IPS DF 4.7 (cell line): ENCODE results near the gene NSL1.
"Not testable (repeated sequence)": the region's sequence is repeated elsewhere in the genome, so short reads cannot be mapped to it uniquely, and the experiment has no call there.

Experiments used
- DNase-seq: peaks from one replicate; pipeline ENCODE4 v3.0.0-alpha.2; 2013; ENCODE audit warnings: low spot score; ENCODE audit errors: extremely low read depth

The NSL1 gene

GRCh38 chr1:212791676-212792395, at the start of gene NSL1, which contains the start of gene TATDN3:
Gene NSL1, minus strand, starts transcription at chr1:212791777. Its CDS starts 14 bp downstream, at chr1:212791763.
Gene TATDN3, plus strand, starts transcription at chr1:212791894. Its CDS starts 28 bp downstream, at chr1:212791922.
- DNase-seq: peak; percentile 87

- DNase-seq: no peak
These were observed 46.6 kb upstream of the NSL1 start for GRCh38 chr1:212838145-212838544.

DNA sequence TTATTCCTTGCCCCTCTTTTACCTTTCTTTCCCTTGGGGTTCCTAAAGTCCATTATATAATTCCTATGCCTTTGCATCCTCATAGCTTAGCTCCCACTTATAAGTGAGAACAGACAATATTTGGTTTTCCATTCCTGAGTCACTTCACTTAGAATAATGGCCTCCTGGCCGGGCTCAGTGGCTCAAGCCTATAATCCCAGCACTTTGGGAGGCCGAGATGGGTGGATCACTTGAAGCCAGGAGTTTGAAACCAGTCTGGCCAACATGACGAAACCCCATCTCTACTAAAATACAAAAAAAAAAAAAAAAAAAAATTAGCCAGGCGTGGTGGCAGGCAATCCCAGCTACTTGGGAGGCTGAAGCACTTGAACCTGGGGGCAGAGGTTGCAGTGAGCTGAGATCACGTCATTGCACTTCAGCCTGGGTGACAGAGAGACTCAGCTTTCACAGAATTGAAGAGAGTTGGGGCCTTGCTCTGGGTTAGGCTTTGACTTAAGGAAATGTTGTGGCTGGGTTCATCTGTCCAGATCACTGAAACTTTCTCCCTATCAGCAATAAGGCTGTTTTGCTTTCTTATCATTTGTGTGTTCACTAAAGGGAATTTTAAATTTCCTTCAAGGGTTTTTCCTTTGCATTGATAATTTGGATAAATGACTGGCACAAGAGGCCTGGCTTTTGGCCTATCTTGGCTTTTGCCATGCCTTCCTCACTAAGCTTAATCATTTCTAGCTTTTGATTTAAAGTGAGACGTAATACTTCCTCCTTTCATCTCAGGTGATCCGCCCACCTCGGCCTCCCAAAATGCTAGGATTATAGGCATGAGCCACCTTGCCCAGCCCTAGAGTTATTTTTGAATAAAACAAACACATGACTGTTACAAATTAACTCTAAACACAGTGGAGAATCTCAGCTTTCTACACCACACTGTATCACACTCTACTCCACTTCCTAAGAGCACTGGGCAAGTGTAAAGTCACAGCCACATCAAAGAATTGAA, 41.9 kb upstream of the NSL1 start:
- DNase-seq: not testable (repeated sequence)

GRCh38 chr1:212828395-212828794, 36.8 kb upstream of the NSL1 start:
- DNase-seq: no peak

DNA sequence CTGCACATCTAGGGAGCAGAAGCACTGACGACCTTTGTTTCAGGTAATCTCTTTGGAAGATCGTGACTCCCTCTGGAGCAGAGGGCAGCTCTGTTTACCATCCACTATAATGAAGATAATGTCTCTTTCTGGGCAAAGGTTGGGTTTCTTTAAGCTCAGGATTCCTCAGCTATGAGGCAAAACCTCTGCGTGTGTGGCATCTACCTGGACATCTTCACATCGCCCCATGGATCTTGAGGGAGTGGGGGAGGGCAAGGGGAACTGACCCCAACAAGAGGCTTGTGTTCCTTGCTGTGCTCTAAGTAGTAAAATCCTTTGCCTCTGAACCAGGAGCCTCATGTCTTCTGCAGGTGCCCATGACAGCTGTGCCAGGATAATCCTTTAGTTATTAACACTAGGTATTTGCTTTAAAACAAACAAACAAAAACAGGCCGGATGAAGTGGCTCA, 36.3 kb upstream of the NSL1 start:
- DNase-seq: no peak

GRCh38 chr1:212827171-212827776, 35.7 kb upstream of the NSL1 start:
- DNase-seq: no peak

DNA sequence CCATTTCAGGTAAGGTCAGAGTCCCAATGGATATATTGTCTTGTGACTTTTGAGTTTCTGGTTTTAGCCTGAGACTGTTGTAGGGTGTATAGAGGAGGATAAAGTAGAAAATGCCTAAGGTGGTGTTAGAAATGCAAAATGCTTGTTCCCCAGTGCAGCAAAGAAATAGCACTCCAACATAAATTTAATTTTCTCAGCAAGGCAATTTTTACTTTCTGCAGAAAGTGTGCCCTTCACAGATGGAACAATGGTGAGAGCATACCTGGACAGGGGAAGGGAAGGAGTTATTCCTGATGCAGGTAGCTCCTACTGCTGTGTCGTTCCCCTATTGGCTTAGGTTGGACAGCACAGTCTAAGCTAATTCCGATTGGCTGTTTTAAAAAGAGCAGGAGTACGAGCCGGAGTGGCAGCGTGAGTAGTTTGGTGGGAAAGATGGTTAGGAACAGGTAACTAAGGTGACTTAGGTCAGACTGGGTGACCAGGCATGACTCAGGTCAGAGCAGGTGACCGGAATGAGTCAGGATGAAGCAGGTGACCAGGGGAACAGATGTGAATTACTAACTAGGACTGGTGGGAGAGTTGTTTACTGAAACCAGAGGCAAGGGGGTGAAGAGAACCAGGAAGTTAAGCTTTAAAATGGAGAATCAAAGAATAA, 34.3 kb upstream of the NSL1 start:
- DNase-seq: no peak

DNA sequence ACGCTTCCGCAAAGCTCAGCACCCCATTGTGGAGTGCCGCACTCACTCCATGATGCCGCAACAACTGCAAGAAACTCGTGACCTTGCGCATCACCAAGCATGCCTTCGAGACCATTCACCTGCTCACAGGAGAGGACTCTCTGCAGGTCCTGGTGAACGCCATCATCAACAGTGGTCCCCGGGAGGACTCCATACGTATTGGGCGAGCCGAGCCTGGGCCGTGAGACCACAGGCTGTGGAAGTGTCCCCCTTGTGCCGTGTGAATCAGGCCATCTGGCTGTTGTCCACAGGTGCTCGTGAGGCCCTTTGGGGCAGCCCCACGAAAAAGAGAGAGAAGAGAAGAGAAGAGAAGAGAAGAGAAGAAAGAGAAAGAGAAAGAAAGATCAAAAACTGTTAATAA, 32.6 kb upstream of the NSL1 start:
- DNase-seq: no peak

- DNase-seq: no peak
These were observed 31.4 kb upstream of the NSL1 start for GRCh38 chr1:212822956-212823355.

DNA sequence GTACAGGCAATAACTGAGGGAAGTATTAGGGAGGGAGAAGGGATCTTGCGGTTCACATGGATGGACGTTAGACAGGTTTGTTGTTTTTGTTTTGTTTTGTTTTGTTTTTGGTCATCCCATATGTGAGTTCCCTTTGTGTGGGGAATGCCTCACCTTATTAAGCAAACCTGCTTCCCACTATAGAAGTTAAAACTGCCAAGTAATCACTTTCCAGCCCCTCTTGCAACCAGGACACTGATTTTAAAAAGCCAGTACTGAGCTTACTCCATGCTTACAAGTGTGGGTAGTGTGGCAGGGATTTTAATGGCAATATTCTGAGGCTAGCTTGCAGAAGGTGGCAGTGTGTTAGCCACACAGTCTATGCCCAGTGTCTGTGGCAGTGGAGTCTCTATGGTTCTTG, 29.4 kb upstream of the NSL1 start:
- no peak for DNase-seq

DNA sequence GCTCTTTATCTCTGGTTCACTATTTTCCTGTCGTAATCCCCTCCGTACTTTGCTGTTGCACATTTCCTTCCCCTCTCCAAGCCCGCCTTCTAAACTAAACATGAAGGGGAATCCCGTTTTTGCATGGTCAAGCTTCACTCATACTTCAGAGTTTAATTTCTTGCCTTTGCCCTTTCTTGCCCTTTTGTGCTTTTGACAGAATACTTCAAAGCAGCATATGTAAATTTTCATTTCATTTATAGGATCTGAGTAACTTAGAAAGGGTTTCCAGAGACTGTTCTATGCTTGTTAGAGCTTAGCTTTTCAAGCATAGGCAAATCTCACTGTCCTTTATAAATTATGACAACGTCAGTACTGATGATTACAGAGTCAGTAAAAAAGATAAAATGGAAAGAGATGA, 28.1 kb upstream of the NSL1 start:
- DNase-seq: no peak

- no peak for DNase-seq
These were observed 25.1 kb upstream of the NSL1 start for GRCh38 chr1:212816567-212817278.

- DNase-seq: no peak
These were observed 23.2 kb upstream of the NSL1 start for GRCh38 chr1:212814537-212815334.

DNA sequence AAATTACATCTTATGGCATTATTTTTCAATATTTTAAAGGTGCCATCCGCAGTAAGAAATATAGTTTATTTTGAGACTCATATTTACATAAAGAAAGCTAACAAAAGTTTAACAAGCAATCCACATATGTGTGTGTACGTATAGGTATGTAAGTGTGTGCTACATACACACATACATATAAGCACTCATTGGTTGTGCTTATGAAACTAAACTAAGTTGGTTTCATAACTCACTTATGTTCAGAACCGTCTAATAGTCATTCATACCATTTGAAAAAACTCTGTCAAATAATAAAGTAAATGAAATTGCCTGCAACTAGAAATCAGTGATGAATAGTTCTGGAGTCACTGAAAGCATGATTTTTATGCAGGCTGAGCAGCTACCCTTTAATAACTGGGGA, 14.2 kb upstream of the NSL1 start:
- no peak for DNase-seq

DNA sequence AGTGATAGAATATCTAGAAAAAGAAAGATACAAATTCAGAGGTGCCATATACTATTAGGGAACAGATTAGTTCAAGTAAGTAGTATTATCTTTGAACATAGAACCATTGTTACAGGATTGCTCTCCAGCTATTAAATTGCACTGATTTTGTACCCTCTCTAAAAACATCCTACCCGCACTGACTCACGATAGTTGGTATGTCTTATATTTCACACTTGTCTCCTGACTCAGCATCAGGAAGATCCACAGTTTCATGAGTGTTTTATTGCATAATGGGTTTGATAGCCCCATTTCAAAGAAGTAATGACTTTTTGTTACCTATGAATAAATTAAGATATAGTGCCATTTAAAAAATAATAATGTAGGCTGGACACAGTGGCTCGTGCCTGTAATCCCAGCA, 6.1 kb upstream of the NSL1 start:
- DNase-seq: no peak

GRCh38 chr1:212794561-212795014, 3.0 kb upstream of the NSL1 start:
- DNase-seq: no peak

- no peak for DNase-seq
These were observed 875 bp upstream of the NSL1 start for GRCh38 chr1:212792396-212792908.

GRCh38 chr1:212791261-212791675, 309 bp downstream of the NSL1 start:
- DNase-seq: no peak

- DNase-seq: no peak
These were observed 5.7 kb downstream of the NSL1 start for GRCh38 chr1:212785871-212786270.
